Skeletal muscle tissue (tissue), 4 donors: ENCODE measurements around the gene TIAM2. TPM values are rescaled to one million over a fixed set of nuclear protein-coding genes. Genes with fewer than 3 reads are reported as not detected.
A peak's percentile ranks its signal among the peaks of the same experiment; 100 is the strongest.

ENCODE experiments used
- H3K27ac ChIP-seq: one replicate; pipeline ENCODE4 v1.7.0; 2013; ENCODE audit warnings: mild to moderate bottlenecking, low read depth, low read length, inconsistent platforms
- H3K27me3 ChIP-seq, 3 donors: one replicate each; pipeline ENCODE4 v1.7.0; 2013; ENCODE audit warnings: low read length in 3 of 3; ENCODE audit not compliant: control insufficient read depth in 3 of 3, insufficient read depth in 3 of 3
- H3K36me3 ChIP-seq, 3 donors: one replicate each; pipeline ENCODE4 v1.7.0; 2013; ENCODE audit warnings: low read length in 3 of 3; ENCODE audit not compliant: control insufficient read depth in 3 of 3, insufficient read depth in 3 of 3
- H3K4me1 ChIP-seq, 3 donors: one replicate each; pipeline ENCODE4 v1.7.0; 2013; ENCODE audit warnings: low read length in 3 of 3, mild to moderate bottlenecking in 3 of 3; ENCODE audit not compliant: control insufficient read depth in 3 of 3, insufficient read depth in 3 of 3
- H3K4me3 ChIP-seq, 3 donors: one replicate each; pipeline ENCODE4 v1.7.0; 2013; ENCODE audit warnings: low read length in 3 of 3
- H3K9ac ChIP-seq, 3 donors: one replicate each; pipeline ENCODE4 v1.7.0; 2013; ENCODE audit warnings: low read length in 3 of 3, mild to moderate bottlenecking in 3 of 3, moderate library complexity in 2 of 3, low read depth in 1 of 3
- H3K9me3 ChIP-seq, 3 donors: one replicate each; pipeline ENCODE4 v1.7.0; 2013; ENCODE audit warnings: low read length in 3 of 3; ENCODE audit not compliant: control insufficient read depth in 3 of 3
- total RNA-seq: library from RNA; depleted of rRNA; stranded (reverse); fragments of >200 nt; gene quantifications from one replicate; pipeline ENCODE4 v1.2.3, GENCODE V29; 2014
- donor health status: Osteomylitis.

Gene TIAM2
- total RNA-seq, 1 donor from 2014 or later, result 22.4 TPM

DNA sequence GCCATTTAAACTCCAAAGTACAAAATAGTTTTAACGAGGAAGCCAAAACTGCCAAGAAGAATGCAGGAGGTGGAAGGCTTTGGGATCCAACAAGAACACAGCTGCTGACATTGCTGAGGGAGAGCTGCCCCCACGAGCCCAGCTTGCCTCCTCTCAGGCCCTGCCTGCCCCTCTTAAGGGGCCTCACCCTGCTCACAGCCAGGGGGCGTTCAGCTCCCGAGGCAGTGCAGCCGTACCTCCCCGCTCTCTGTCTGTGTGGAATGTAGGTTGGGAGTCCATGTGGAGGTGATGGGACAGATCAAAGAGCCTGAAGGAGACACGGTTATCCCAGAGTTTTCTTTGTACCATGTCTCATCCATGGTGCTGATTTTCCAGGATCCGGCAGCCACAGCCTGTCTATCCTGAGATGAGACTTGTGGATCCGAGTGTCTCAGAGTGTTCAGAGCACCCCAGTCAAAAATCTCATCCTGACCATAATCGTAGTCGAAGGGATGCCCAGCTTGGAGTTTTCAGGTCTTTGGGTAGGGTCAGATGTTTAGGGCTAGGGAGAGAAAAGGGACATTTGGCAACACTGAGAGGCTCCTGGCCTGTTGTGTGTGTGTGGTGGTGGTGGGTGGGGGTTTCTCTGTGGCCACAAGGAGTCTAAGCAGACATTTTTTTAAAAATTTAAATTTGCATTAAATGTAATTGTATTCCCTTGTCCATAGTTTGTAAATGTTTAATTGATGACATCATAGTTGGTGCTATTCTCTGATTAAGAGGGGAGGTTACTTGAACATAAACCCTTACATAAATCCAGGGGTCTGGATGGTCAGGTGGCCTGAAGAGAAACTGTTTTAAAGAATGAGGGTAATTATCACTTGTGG lies 157.3 kb downstream of the TIAM2 start:
- Histone ChIP-seq H3K27me3 (no peaks in the 10 kb centered on the region), H3K36me3 (no peaks in the 10 kb centered on the region), H3K4me3 (no peak overlapping the region), H3K9me3 (no peaks in the 10 kb centered on the region), H3K27ac (no peak overlapping the region), H3K4me1 (peaks cover 0 to 8% (median 5%) of the 10 kb centered on the region in 3 donors), H3K9ac (no peak overlapping the region)

DNA sequence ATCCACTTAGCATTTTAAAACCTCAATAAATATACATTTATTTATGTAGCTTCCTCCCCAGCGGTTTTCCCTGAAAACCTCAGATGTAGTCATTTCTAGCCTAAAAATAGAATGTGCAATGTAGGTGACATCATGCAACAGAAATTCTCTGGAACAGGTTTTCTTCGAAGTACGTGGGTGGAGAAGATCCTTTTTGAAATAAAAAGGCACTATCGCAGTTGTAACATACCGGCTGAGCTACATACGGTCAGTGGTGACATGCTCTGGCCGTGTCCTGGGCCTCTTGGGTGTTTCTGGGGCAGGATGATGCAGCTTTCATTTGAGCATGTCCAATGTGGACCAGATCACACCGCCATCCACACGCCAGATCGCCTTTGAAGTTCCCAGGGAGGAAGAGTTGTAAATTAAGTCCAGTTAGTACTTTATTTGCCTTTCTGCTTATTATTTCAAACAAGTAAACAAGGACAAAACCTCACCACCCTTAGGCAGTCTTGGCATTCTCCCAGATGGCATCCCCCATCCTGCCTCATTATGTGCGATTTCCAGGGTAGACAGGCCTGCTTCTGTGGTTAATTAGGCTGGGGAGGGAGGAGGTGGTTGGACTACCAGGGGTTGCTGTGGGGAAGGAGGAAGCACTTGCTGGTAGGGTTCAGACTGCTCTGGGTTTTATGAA lies 159.2 kb downstream of the TIAM2 start:
- H3K27me3 ChIP-seq, result no peaks in the 10 kb centered on the region
- no peak overlapping the region for H3K9ac ChIP-seq
- H3K4me3 ChIP-seq, result no peak overlapping the region
- no peak overlapping the region for H3K27ac ChIP-seq
- H3K4me1 ChIP-seq, result peaks cover 4 to 8% (median 5%) of the 10 kb centered on the region in 3 donors
- no peaks in the 10 kb centered on the region for H3K36me3 ChIP-seq
- no peaks in the 10 kb centered on the region for H3K9me3 ChIP-seq

GRCh38 chr6:155155787-155156447 lies 160.8 kb downstream of the TIAM2 start:
- H3K9me3 ChIP-seq, result no peaks in the 10 kb centered on the region
- peak overlapping the region; percentile 66 for H3K27ac ChIP-seq

DNA sequence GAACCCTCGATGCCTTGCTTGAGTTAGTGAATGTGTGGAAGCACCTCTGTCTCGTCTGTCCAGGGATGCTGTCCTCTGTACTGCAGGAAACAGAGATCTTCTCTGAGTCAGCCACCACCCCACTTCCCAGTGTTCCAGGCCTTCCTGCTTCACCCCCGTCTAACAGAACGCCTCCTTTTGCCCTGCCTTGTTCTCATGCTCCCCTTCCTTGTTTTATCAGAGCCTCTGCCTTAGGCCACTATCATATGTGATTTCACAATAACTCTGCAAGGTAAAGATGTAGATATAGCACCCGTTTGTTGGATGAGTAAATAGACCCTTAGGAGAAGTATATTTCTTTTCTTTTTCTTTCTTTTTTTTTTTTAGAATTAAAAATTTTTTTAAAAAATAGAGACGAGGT lies 162.0 kb downstream of the TIAM2 start:
- peaks cover 4 to 8% (median 5%) of the 10 kb centered on the region in 3 donors for H3K4me1 ChIP-seq
- H3K9me3 ChIP-seq, result no peaks in the 10 kb centered on the region
- no peaks in the 10 kb centered on the region for H3K27me3 ChIP-seq
- H3K9ac ChIP-seq, result no peak overlapping the region
- no peaks in the 10 kb centered on the region for H3K36me3 ChIP-seq
- H3K4me3 ChIP-seq, result no peak overlapping the region
- H3K27ac ChIP-seq, result peak overlapping the region; percentile 41

More at GRCh38 chr6:155155787-155156447, 160.8 kb downstream of the TIAM2 start:
- Histone ChIP-seq H3K4me3 (no peak overlapping the region), H3K9ac (no peak overlapping the region), H3K4me1 (peaks cover 4 to 8% (median 5%) of the 10 kb centered on the region in 3 donors), H3K27me3 (no peaks in the 10 kb centered on the region), H3K36me3 (no peaks in the 10 kb centered on the region)

- H3K9ac ChIP-seq, result no peak overlapping the region
- H3K27ac ChIP-seq, result peak overlapping the region; percentile 85
- no peaks in the 10 kb centered on the region for H3K36me3 ChIP-seq
- H3K4me1 ChIP-seq, result peaks cover 4 to 8% (median 5%) of the 10 kb centered on the region in 3 donors
- no peak overlapping the region for H3K4me3 ChIP-seq
- H3K9me3 ChIP-seq, result no peaks in the 10 kb centered on the region
- no peaks in the 10 kb centered on the region for H3K27me3 ChIP-seq
Observed at GRCh38 chr6:155158030-155158843, 163.1 kb downstream of the TIAM2 start.

GRCh38 chr6:155162682-155163081 lies 167.6 kb downstream of the TIAM2 start:
- peaks cover 3 to 10% (median 6%) of the 10 kb centered on the region in 3 donors for H3K36me3 ChIP-seq
- H3K27me3 ChIP-seq, result no peaks in the 10 kb centered on the region
- no peak overlapping the region for H3K9ac ChIP-seq
- H3K9me3 ChIP-seq, result no peaks in the 10 kb centered on the region
- no peak overlapping the region for H3K27ac ChIP-seq
- H3K4me3 ChIP-seq, result no peak overlapping the region
- peaks cover 0 to 4% (median 0%) of the 10 kb centered on the region in 3 donors for H3K4me1 ChIP-seq

DNA sequence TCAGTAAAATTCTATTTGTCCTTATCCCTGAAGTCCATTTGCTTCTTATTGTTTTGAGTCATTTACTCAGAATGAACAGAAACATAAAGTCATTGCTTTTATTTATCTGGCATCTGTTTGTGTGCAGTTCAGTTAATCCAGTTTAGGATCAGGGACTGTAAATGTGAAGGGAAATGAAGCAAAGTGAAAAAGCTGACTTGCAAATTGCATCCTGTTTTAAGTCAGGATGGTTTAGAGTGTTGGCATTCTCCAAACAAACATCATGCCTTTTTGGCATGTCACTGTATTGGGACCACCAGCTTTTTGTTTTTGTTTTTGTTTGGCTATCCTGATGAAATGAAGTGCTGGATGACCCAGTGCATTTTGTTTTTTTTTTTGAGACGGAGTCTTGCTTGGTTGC lies 168.5 kb downstream of the TIAM2 start:
- no peak overlapping the region for H3K27ac ChIP-seq
- H3K9me3 ChIP-seq, result no peaks in the 10 kb centered on the region
- no peaks in the 10 kb centered on the region for H3K27me3 ChIP-seq
- H3K4me1 ChIP-seq, result no peaks in the 10 kb centered on the region
- H3K4me3 ChIP-seq, result no peak overlapping the region
- H3K9ac ChIP-seq, result no peak overlapping the region
- H3K36me3 ChIP-seq, result peaks cover 3 to 10% (median 6%) of the 10 kb centered on the region in 3 donors

DNA sequence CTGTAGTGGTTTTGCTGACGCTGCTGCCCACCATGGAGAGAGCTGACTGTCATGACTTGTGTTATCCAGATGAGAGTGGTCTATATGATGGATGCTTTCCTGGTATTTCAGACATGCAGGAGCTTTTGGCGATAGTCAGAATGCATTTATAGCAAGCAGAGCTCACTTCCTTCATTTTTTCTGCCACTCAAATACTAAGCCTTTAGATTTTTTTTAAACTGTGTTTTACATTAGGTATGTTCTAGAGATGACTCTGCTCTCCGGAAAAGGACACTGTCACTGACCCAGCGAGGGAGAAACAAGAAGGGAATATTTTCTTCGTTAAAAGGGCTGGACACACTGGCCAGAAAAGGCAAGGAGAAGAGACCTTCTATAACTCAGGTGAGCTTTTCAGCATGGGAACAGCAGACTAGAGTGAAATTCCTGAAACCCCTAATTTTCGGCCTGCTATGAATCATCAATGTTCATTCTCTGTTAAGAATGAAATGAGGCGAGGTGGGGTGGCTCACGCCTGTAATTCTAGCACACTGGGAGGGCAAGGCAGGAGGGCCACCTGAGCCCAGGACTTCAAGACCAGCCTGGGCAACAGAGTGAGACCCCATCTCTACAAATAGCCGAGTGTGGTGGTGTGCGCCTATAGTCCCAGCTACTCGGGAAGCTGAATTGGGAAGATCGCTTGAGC lies 170.1 kb downstream of the TIAM2 start:
- no peaks in the 10 kb centered on the region for H3K4me1 ChIP-seq
- H3K9ac ChIP-seq, result no peak overlapping the region
- H3K9me3 ChIP-seq, result no peaks in the 10 kb centered on the region
- H3K4me3 ChIP-seq, result no peak overlapping the region
- peaks cover 3 to 10% (median 6%) of the 10 kb centered on the region in 3 donors for H3K36me3 ChIP-seq
- H3K27ac ChIP-seq, result no peak overlapping the region
- H3K27me3 ChIP-seq, result no peaks in the 10 kb centered on the region

GRCh38 chr6:155170519-155170918 lies 175.4 kb downstream of the TIAM2 start:
- Histone ChIP-seq H3K9ac (no peak overlapping the region), H3K4me3 (no peak overlapping the region), H3K27ac (no peak overlapping the region), H3K36me3 (no peaks in the 10 kb centered on the region), H3K9me3 (no peaks in the 10 kb centered on the region), H3K4me1 (peaks cover 7 to 8% (median 7%) of the 10 kb centered on the region in 3 donors), H3K27me3 (no peaks in the 10 kb centered on the region)
